ENCODE measurements around the gene SLC30A1. TPM values are rescaled to one million over a fixed set of nuclear protein-coding genes. Genes with fewer than 3 reads are reported as not detected.
"Not testable (repeated sequence)": the region's sequence is repeated elsewhere in the genome, so short reads cannot be mapped to it uniquely, and the experiment has no call there.

SLC30A1 gene
- polyA plus RNA-seq, 4 donors = 29.7 to 43.1 (median 38.2) TPM

DNA sequence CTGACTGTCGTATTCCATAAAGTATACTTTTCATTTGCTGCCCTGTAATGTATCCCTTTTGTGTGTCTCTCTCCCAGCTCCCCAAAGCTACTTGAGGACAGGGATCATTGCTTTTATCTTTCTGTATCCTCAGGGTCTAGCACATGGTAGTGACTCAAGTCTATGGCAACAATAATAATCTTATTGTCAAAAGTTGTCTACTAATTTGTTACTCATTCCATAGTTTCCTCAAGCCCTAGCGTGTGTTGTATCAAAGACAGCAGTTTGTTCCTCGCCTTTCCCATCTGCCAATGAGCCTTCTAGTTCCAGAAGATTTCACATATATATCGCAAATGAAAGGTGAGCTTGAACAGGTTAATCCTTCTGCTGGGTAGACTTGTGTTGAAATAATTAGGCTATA is 9.8 kb upstream of the SLC30A1 start:
- no peak for DNase-seq (ENCODE audit: low read depth in 4 of 4, low spot score in 3 of 4)

DNA sequence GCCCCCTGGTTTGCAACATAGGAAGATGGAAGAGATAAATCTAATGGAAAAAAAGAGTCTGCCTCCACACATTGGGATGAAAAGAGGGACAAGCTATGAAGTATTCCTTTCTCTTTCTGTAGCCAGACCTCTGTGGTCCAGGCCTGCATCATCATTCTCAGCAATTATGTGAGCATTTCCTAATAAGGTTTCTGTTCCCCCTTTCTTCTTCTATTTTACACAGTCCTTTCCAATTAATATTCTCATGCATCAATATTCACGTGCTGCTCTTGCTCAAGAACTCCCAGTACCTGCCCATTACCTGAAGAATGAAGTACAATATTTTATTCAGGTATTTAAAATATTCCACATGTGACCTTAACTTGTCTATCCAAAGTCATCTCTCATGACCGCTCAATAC is 8.2 kb upstream of the SLC30A1 start:
- no peak for DNase-seq (ENCODE audit: low read depth in 4 of 4, low spot score in 3 of 4)

DNA sequence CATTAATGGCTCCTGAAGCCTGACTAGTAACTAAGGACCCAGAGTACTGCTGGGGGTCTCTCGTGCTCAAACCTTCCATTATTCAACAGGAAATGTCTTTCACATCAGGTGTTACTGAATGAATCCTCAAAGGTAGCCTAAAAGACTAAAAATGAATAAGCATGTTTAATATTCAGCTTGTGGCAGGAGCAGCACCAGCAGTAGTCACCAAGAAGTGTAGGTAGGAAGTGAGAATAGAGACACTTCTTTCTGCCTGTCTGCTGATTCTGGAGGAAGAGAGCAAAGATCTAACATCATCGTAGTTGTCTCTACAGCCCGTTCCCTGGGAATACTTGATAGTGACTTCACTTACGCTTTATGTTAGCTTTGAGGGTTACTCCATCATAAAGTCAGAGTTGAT is 7.6 kb upstream of the SLC30A1 start:
- no peak for DNase-seq (ENCODE audit: low read depth in 4 of 4, low spot score in 3 of 4)

DNA sequence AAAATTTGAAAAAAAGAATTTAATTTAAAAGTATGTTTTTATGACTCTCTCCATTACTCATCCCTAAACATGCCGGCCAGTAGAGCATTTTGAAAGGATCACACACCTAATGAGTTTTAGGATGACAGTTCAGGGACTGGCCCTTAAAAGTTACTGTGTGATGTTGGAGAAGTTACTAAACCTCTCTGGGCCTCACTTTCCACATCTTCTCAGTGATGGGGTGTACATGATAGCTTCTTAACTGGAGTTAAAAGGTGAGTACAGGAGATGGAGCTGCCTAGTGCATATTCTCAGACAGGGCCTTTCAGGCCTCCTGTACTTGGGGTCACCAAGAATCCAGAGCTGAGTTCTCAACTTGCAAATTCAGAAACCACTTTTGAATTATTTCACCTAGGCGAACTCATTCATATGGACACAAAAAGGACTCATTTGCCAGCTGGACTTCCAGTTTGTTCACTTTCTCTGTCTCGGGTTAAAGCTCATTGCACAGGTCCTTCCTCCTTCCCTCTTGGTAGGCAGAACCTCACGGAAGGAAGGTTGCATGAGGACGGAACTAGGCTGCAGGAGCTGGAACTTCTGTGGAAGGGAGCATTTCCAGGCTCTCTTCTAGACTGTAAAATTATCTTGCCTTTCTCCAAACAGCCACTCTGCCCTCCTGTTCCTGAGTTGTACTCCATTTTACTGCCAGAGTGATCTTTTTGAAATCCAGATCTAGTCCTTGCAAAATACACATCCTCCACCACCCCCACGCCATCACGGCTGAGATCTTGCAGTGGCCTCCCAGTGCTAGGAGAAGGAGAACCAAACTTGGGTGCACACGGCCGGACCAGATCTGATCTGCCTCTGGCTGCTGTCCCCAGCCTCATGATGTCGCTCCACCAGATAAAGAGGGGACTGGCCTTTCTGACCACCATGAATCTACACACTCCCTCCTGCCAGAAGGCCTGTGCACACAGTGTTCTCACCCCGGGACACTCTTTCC is 4.3 kb upstream of the SLC30A1 start:
- no peak for DNase-seq (ENCODE audit: low read depth in 4 of 4, low spot score in 3 of 4)

DNA sequence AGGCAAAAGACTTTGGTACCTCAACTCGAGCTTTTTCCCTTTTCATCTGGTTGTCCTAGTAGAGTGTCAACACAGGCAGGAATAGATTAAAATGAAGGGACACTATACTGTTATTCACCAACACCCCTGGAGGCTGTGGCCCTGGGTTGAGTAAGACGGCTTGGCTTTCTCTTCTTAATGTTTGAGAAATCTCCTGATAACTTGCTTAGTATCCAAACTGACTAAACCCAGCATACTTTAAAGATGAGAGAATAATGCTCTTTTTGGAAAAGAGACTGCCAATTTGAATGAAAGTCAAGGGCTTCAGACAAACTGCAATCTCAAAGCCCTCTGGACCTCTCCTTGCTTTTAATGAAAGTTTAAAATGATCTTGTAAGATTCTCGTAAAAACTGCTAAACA is 2.6 kb upstream of the SLC30A1 start:
- DNase-seq (ENCODE audit: low read depth in 4 of 4, low spot score in 3 of 4) = no peak

DNA sequence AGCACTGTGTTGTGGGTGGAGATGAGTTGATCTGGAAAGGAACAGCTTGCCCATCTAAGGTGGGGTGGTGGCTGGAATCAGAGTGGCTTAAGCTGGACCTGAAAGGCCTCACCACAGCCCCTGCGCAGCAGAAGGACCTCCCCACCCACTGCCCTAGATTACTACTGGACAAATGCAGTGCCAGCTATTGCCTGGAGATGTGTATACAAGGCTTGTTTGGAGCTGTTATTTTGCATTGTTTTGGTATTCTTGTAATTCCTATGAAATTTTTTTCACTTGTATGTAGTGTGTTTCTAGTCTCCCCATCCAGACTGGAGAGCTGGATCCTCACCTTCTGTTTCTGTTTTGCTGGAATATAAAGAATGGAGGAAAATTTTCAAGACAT is 1.3 kb upstream of the SLC30A1 start:
- DNase-seq (ENCODE audit: low read depth in 4 of 4, low spot score in 3 of 4) = no peak

DNA sequence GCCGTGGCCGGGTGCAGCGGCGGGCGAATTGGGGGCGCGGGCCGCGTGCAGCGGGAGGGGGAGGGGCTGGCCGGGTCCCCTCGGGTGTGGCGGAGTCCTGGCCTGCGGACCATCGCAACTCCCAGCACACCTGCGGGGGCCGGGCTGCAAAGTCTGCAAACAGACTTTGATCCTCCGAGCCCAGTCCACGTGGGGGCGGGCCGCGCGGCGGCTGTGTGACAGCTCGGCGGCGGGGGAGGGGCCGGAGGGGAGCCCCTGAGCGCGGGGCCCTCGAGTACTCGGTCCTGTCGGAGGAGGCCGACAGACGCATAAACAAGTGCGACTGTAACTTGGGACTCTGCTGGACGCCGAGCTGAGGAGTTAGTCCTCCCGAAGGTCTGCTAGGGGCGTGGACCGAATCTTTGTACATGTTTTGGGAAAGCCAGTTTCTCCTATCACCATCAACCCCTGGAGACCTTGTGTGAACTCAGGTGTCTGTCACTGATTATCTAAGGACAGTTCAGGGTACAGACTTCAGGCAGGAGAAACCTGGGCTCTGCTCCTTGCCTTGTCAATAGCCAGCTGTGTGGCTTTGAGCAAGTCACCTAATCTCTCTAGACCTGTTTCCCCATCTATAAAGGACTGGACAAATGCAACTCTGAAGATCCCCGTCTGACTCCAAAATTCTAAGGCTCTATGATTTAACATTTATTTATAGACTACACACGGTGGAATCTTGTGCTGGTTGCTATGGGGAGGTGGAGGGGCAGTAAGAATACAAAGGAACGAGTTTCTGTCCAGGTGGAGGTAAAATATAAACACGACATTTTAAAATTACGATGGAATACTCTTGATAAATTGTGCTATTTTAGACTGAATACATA is 710 bp upstream of the SLC30A1 start:
- peak in 3 of 4 donors; percentile 49 to 53 (median 49) for DNase-seq (ENCODE audit: low read depth in 4 of 4, low spot score in 3 of 4)

DNA sequence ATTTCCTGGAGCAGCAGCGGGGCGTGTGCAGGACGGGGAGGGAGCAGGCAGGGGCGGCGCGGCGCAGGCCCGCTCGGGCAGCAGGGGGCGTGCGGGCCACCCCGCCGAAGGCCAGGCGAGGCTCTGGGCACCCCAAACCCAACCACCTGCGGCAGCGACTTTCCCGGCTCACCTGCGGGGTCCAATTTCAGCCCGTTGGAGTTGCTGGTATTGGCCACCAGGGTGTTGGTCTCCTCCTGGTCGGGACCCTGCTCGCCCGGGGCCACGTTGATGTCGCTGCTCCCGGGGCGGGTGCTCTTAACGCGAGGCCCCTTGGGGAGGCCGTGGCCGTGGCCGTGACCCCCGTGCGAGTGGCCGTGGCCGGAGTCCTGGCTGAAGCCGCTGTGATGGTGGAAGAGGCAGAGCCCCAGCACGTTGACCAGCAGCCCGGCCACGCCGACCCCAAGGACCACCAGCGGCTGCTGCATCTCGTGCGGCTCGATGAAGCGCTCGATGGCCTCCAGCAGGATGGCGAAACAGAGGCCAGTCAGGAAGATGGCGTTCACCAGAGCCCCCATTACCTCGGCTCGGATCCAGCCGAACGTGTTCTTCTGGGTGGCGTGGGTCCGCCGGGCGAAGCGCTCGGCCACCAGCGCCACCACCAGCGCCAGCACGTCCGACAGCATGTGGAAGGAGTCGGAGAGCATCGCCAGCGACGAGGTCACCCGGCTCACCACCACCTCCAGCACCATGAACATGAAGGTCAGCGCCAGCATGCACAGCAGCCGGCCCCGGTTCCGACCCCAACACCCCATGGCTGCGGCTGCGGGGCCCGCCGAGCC is 932 bp downstream of the SLC30A1 start:
- peak in 1 of 4 donors; percentile 39 for DNase-seq (ENCODE audit: low read depth in 4 of 4, low spot score in 3 of 4)

DNA sequence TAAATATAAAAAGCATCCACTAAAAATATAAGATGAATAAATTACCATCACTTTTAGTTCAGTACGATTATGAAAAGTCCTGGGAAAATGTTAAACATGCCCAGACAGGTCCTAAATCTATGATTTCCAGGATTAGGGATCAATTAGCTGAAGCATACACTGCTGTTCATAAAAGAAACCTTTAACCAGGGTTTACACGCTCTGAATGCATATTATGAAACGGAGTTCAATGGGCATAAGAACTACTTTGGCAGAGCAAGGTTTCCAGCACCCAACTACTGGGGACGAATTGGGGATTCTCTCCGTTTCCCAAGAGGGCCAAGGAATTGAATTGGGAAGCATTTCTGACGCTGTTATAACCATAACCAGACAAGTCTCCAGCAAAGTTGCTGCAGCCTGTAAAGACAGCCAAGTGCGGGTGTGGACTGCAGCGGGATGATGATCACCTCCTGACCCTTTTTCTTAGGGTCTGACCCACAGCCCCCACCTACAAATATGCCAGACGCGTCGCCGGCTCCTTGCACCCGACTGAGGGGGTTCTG is 1.6 kb downstream of the SLC30A1 start:
- peak in 1 of 4 donors; percentile 13 for DNase-seq (ENCODE audit: low read depth in 4 of 4, low spot score in 3 of 4)

DNA sequence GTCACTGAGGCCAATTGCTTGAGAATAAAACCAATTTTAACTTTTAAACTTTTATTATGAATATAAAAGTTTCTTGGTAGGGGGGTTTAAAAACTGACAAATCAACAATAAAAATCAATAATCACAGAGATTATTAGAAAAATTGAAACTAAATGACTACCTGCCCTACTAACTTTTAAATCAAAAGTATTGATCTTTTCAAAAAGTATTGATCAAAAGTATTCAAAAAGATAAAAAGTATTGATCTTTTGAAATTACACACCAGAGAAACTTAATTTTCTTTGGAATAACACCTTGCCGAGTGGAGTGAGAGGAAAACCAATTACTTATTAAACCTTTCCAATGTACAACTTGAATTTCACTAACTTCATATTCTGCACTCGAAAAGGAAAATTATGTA is 2.2 kb downstream of the SLC30A1 start:
- no peak for DNase-seq (ENCODE audit: low read depth in 4 of 4, low spot score in 3 of 4)

DNA sequence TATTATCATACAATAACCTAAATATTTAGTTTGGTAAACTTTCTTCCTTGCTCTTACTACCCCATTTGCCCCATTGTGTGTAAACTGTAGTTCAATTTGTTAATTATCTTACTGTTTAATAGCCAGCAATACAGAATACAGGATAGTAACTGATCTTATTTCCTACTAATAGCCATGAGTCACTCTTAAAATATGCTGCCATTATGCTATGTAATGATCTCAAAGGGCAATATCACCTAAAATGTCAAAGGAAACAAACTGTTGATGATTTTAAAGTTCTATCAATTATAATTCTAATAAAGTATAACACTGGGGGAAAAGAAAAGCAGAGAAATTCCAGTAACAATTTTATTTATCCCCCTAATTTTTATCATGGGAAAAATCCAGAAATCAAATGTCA is 4.3 kb downstream of the SLC30A1 start:
- no peak for DNase-seq (ENCODE audit: low read depth in 4 of 4, low spot score in 3 of 4)

DNA sequence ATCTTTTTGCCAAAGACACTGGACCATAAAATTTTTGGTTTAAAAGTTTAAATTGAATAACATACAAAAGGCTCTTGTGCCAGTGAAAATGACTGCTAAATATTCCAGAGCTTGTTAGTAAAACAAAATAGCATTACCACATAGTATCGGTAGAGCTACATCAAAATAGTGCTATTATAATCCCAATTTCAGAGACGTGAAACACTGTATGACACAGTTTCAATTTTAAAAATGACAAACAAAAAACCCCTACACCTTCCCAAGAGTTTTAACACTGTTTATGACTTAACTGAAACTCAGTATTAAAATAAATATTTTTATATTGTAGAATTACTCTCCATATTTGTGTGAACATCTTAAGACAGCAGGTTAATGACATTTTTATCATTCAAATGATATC is 7.0 kb downstream of the SLC30A1 start:
- DNase-seq (ENCODE audit: low read depth in 4 of 4, low spot score in 3 of 4) = no peak

DNA sequence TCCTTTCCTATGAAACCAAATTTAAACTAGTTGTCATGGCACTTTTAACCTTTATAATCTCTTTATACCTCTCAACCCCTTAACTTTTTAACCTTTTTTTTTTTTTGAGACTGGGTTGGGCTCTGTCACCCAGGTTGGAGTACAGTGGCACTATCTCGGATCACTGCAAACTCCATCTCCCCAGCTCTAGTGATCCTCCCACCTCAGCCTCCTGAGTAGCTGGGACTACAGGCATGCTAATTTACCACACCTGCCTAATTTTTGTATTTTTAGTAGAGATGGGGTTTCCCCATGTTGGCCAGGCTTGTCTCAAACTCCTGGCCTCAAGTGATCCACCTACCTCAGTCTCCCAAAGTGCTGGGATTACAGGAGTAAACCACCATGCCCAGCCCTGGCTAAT is 8.6 kb downstream of the SLC30A1 start:
- DNase-seq (ENCODE audit: low read depth in 4 of 4, low spot score in 3 of 4) = not testable (repeated sequence)

DNA sequence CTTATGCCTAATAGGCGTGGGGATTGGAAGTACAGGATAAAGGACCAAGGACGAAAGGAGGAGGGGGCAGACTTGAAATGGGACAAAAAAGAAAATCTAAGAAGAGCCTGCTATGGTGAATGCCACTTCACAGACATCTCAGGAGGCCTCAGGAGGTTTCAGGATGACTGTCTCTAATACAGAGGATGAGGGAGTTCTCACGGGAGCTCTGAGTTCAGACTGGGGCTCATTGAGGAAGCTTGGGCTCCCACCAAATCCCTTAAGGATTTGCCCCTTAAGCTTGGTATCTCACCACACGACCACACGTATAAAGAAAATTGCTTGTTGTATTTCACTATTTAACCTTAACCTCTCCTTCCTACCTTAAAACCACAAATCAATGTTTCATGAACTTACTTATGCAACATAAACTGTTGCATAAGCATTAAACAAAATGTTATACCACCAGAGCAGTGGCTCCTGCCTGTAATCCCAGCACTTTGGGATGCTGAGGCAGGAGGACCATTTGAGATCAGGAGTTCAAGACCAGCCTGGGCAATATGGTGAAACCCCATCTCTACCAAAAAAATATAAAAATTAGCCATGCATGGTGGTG is 12.4 kb downstream of the SLC30A1 start:
- DNase-seq (ENCODE audit: low read depth in 4 of 4, low spot score in 3 of 4) = no peak

DNA sequence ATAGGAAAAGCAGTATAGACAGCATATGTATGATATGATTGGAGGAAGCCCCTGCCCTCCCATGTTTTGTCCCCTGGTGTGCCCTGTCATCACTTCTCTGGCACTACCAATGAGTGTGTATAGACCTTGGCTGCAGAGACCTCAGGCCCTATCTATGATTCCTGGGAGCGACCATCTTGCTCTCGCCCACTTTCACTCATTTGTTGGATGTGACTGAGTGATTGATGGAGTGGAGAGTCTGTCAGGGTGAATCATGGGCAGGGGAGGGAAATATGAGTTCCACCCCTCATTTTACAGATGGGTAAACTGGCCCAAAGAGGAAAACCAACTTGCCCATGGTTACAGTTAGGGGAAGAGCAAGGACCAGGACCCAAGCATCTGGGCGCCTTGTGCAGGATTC is 14.9 kb downstream of the SLC30A1 start:
- no peak for DNase-seq (ENCODE audit: low read depth in 4 of 4, low spot score in 3 of 4)

DNA sequence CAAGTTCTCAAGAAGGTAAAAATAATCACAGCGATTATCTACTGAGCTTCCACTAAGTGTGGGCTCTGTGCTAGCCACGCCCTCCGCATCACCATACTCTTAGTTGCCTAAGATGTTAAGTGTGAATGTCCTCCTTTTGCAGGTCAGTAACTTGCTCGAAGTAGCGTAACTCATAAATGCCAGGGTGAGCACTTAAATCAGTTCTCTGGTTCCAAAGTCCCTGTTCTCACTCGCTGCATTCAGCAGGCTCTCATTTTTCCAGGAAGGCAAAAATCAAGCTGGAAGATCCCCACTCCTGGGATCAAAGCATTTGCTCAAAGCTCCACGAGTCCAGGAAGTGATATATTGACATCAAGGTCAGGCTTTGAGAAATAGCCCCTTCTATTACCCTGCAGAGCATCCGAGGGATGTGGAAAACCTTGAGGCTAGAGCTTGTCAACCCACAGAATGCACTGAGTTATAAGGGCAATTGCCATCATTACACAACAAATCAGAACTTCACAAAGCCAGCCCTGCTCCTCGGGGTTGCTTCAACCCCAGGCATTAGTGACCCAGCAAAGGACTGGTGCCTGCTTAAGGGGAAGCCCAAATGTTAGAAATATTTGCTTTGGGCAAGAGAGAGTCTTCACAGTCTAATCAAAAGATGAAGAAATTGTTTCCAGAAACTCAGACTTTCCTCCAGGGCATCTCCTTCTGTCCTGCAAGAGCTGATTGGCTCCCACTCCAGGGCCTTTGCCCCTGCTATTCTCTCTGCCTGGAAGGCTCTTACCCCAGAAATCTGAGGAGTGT is 19.5 kb downstream of the SLC30A1 start:
- DNase-seq (ENCODE audit: low read depth in 4 of 4, low spot score in 3 of 4) = no peak

DNA sequence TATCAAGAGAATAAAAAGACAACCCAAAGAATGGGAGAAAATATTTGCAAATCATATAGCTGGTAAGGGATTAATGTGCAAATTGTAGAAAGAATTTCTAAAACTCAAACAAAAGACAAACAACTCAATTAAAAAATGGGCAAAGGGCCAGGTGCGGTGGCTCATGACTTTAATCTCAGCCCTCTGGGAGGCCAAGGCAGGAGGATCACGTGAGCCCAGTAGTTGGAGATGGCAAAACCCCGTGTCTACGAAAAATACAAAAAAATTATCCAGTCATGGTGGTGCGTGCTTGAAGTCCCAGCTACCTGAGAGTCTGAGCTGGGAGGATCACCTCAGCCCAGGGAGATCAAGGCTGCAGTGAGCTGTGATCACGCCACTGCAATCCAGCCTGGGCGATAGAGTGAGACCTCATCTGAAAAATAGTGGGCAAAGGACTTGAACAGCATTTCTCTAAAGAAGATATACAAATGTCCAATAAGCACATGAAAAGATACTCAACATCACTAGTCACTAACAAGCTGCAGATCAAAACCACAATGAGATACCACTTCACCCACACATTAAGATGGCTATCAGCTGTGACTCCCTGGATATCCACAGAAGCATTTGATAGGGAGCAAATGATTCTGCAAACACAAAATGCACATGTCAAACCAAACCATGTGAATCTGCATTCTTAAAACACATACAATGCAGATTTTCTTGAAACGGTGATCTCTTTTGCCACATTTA is 20.9 kb downstream of the SLC30A1 start:
- DNase-seq (ENCODE audit: low read depth in 4 of 4, low spot score in 3 of 4) = no peak

DNA sequence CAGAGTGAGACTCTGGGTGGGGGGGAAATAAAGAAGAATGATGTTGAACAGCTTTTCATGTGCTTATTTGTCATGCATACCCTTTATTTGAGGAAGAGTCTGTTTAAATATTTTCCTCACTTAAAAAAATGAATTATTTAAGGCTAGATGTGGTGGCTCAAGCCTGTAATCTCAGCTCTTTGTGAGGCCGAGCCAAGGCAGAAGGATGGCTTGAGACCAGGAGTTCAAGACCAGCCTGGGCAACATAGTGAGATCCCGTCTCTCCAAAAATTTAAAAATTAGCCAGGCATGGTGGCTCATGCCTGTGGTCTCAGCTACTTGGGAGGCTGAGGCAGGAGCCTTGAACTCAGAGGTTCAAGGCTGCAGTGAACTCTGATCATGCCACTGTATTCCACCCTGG is 25.4 kb downstream of the SLC30A1 start:
- no peak for DNase-seq (ENCODE audit: low read depth in 4 of 4, low spot score in 3 of 4)

Data from right renal pelvis (tissue), 4 donors.